Caco-2 (cell line): ENCODE measurements around the gene NDRG4. TPM values are rescaled to one million over a fixed set of nuclear protein-coding genes. Genes with fewer than 3 reads are reported as not detected.

Experiments
- BruUV-seq: library from RNA; stranded (reverse); fragments of 400-500 nt; replicated peaks from 2 replicates; lab custom pipeline; 2021; lab: Mats Ljungman, UMichigan
- CTCF ChIA-PET: fragments of 300-600 bp; sonication (Branson Sonifier 250); formaldehyde crosslinking; loops from one replicate; lab custom pipeline; 2022; ENCODE audit warnings: antibody characterized with exemption; lab: Charles Lee
- POLR2A ChIA-PET: fragments of 300-600 bp; sonication (Branson Sonifier 250); formaldehyde crosslinking; loops from one replicate; lab custom pipeline; 2022; ENCODE audit warnings: antibody characterized with exemption; lab: Charles Lee
- DNase-seq, 2 experiments: peaks; one replicate each; pipeline versions ENCODE4 v3.0.0 to v3.0.0-alpha.2; 2020 to 2022
- H3K27me3 ChIP-seq: replicated peaks from 2 replicates; pipeline ENCODE4 v1.6.0; 2011; ENCODE audit warnings: low read length; ENCODE audit not compliant: control insufficient read depth, insufficient read depth
- H3K36me3 ChIP-seq: 2 replicates; pipeline ENCODE4 v1.5.1; 2011; ENCODE audit warnings: low read length; ENCODE audit not compliant: control insufficient read depth, insufficient read depth
- H3K4me1 ChIP-seq: fragments of 250-450 bp; sonication (Bioruptor Pico); 2 replicates; pipeline ENCODE4 v1.5.1; 2020; ENCODE audit warnings: mild to moderate bottlenecking
- H3K4me3 ChIP-seq: 2 replicates; pipeline ENCODE4 v1.5.1; 2011; ENCODE audit warnings: low read depth, mild to moderate bottlenecking, control low read depth, low read length
- H3K9me3 ChIP-seq: fragments of 250-450 bp; sonication (Bioruptor Pico); 2 replicates; pipeline ENCODE4 v1.5.1; 2020; ENCODE audit warnings: mild to moderate bottlenecking, moderate library complexity
- H3K27ac Mint-ChIP-seq: one replicate; pipeline ENCODE4 v1.8.0; 2022; ENCODE audit warnings: mixed read lengths; ENCODE audit not compliant: unreplicated experiment
- H3K27me3 Mint-ChIP-seq: one replicate; pipeline ENCODE4 v1.8.0; 2022; ENCODE audit warnings: mixed read lengths; ENCODE audit not compliant: insufficient read depth, unreplicated experiment
- H3K36me3 Mint-ChIP-seq: one replicate; pipeline ENCODE4 v1.8.0; 2022; ENCODE audit warnings: mild to moderate bottlenecking, mixed read lengths; ENCODE audit not compliant: insufficient read depth, unreplicated experiment
- H3K4me1 Mint-ChIP-seq: one replicate; pipeline ENCODE4 v1.8.0; 2022; ENCODE audit warnings: low read depth, mixed read lengths; ENCODE audit not compliant: unreplicated experiment
- H3K4me3 Mint-ChIP-seq: one replicate; pipeline ENCODE4 v1.8.0; 2022; ENCODE audit warnings: mild to moderate bottlenecking, moderate library complexity, mixed read lengths; ENCODE audit not compliant: unreplicated experiment
- H3K9me3 Mint-ChIP-seq: one replicate; pipeline ENCODE4 v1.8.0; 2022; ENCODE audit warnings: mixed read lengths; ENCODE audit not compliant: unreplicated experiment
- intact Hi-C: fragments of 100-400 bp; cut with micrococcal nuclease; formaldehyde crosslinking; loops from one replicate; pipeline ENCODE4 v1.10.0; 2022; ENCODE audit not compliant: unreplicated experiment
- total RNA-seq: library from RNA; stranded (reverse); gene quantifications from 2 replicates; pipeline ENCODE4 v1.2.3, GENCODE V29; 2022
- TF ChIP-seq, protein P1 (sequence below), 2 experiments: fragments of 200-600 bp in 1 of 2; IDR thresholded peaks; 1 replicate in 1 of 2; 2 replicates in 1 of 2; pipeline versions ENCODE4 v1.5.1 to v1.8.0; 2011 to 2022; ENCODE audit warnings: antibody characterized with exemption in 1 of 2, control low read depth in 1 of 2, inconsistent platforms in 1 of 2, low read depth in 1 of 2, low read length in 1 of 2, mild to moderate bottlenecking in 1 of 2, moderate library complexity in 1 of 2; ENCODE audit not compliant: insufficient read depth in 1 of 2, severe bottlenecking in 1 of 2, unreplicated experiment in 1 of 2

Gene NDRG4
- total RNA-seq, 1 experiment from 2014 or later, result 10.7 TPM

DNA sequence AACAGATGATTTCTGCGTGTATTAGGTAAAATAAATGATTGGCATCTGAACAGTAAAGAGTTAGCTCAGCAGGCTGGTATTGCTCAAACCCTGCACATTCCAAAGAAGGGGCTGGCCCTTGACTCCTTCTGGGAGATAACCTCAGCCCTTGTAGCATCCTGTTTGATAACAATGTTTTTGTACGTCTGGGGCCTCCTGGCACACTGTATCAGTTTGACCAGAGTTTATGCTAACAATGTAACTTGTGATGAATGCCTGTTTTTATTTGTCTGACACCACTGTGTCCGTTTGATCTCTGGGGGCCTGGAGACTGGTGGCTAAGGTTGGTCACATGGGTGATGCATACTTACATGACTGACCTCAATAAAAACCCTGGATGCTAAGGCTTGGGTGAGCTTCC is 43.8 kb upstream of the NDRG4 start:
- H3K4me1 ChIP-seq, result peaks cover 37% of the 10 kb centered on the region
- Mint-ChIP-seq H3K27me3 (no peaks in the 10 kb centered on the region), H3K4me1 (peaks cover 21% of the 10 kb centered on the region), H3K9me3 (no peaks in the 10 kb centered on the region), H3K4me3 (no peak overlapping the region), H3K36me3 (no peaks in the 10 kb centered on the region), H3K27ac (no peak overlapping the region)
- no peaks in the 10 kb centered on the region for H3K36me3 ChIP-seq
- CTCF ChIA-PET, result interaction anchor here (0.8 to 1.7 kb wide), 3 partner anchors 32 to 300 kb away, joined by 3 to 11 read pairs (median 4); no protein-coding TSS in a partner anchor
- DNase-seq, result peak; percentile 76 to 86
- BruUV-seq, result no TSS peak
- POLR2A ChIA-PET, result no interaction called here
- H3K4me3 ChIP-seq, result no peak overlapping the region
- no peaks in the 10 kb centered on the region for H3K9me3 ChIP-seq
- intact Hi-C loops, result loop anchor here (5.0 kb wide), 1 partner anchor 64 kb away; the partner anchor contains the start of gene GINS3
- TF ChIP-seq, protein P1, sequence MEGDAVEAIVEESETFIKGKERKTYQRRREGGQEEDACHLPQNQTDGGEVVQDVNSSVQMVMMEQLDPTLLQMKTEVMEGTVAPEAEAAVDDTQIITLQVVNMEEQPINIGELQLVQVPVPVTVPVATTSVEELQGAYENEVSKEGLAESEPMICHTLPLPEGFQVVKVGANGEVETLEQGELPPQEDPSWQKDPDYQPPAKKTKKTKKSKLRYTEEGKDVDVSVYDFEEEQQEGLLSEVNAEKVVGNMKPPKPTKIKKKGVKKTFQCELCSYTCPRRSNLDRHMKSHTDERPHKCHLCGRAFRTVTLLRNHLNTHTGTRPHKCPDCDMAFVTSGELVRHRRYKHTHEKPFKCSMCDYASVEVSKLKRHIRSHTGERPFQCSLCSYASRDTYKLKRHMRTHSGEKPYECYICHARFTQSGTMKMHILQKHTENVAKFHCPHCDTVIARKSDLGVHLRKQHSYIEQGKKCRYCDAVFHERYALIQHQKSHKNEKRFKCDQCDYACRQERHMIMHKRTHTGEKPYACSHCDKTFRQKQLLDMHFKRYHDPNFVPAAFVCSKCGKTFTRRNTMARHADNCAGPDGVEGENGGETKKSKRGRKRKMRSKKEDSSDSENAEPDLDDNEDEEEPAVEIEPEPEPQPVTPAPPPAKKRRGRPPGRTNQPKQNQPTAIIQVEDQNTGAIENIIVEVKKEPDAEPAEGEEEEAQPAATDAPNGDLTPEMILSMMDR (IDR thresholded peaks at IDR 0.05; ENCODE audit: insufficient read depth in 1 of 2, low read depth in 1 of 2, low read length in 1 of 2, severe bottlenecking in 1 of 2, unreplicated experiment in 1 of 2), result no peak
- H3K27me3 ChIP-seq, result no peaks in the 10 kb centered on the region

DNA sequence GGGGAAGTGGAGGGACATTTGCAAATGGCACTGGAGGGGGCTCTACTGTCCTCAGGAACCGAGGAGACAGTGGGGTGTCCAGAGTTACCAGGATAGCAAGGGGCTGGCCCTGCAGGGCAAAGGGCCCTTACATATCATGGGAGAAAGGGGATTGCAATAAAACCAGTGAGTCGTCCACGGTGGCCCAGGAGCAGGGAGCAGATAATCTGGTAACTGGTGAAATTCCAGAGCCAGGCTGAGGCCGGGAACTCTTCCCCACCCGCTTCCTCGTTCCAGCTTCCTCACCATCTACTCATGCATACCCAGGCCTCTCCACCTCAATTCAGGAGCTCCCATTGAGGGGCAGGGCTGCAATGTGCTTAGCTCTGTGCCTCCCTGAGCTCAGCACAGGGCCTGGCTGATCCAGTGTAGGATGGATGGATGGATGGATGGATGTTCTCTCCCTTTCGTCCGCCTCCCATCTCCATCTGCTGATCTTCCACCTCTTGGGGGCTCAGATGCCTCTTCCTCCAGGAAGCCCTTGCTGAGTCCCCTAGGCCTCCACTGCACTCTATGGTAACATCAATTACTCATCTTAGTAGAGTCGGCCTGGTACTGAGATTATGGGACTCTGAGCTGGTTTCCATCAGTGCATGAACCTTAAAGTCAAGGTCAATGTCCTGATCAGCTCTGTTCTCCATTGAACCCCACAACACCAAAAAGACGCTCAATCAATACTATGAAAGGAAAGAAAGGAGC is 41.2 kb upstream of the NDRG4 start:
- intact Hi-C loops, result loop anchor here (5.0 kb wide), 1 partner anchor 66 kb away; the partner anchor contains the start of gene GINS3
- DNase-seq, result no peak

More for the DNA sequence above, 41.2 kb upstream of the NDRG4 start:
- Histone ChIP-seq H3K9me3 (no peaks in the 10 kb centered on the region), H3K27me3 (no peaks in the 10 kb centered on the region), H3K4me1 (peaks cover 22% of the 10 kb centered on the region), H3K4me3 (no peak overlapping the region), H3K36me3 (no peaks in the 10 kb centered on the region)
- TF ChIP-seq, protein P1 (IDR thresholded peaks at IDR 0.05; ENCODE audit: insufficient read depth in 1 of 2, low read depth in 1 of 2, low read length in 1 of 2, severe bottlenecking in 1 of 2, unreplicated experiment in 1 of 2), result no peak
- BruUV-seq, result no TSS peak
- Mint-ChIP-seq H3K27me3 (peaks cover 4% of the 10 kb centered on the region), H3K9me3 (no peaks in the 10 kb centered on the region), H3K27ac (no peak overlapping the region), H3K4me1 (peaks cover 8% of the 10 kb centered on the region), H3K36me3 (no peaks in the 10 kb centered on the region), H3K4me3 (no peak overlapping the region)
- CTCF ChIA-PET, result no interaction called here
- POLR2A ChIA-PET, result no interaction called here
